ENCODE data around the gene KCTD20.

- TF ChIP-seq CTCF (IDR thresholded peaks at IDR 0.05), result no peak
- no peak for TF ChIP-seq EP300 (IDR thresholded peaks at IDR 0.05)
Measured at GRCh38 chr6:36523936-36524499, 81.2 kb downstream of the KCTD20 start.

Data from tibial nerve (tissue), 4 donors.